SU-DHL-6 (cell line): ENCODE measurements around the gene SEMA4D.

ENCODE experiments used
- EZH2phosphoT487 ChIP-seq: fragments of 200-600 bp; sonication (generic), shearing (Covaris generic); conservative IDR thresholded peaks from 2 replicates; pipeline ENCODE4 v1.6.1; 2018; ENCODE audit warnings: mild to moderate bottlenecking, antibody characterized with exemption, low read length, moderate library complexity, mixed read lengths
- TF ChIP-seq, protein P1 (sequence below): fragments of 200-600 bp; sonication (generic); IDR thresholded peaks from one replicate; pipeline ENCODE4 v1.5.1; 2017; ENCODE audit warnings: antibody characterized with exemption, mild to moderate bottlenecking, low read length, moderate library complexity; ENCODE audit not compliant: insufficient read depth, poor library complexity, severe bottlenecking

- TF ChIP-seq, protein P1, sequence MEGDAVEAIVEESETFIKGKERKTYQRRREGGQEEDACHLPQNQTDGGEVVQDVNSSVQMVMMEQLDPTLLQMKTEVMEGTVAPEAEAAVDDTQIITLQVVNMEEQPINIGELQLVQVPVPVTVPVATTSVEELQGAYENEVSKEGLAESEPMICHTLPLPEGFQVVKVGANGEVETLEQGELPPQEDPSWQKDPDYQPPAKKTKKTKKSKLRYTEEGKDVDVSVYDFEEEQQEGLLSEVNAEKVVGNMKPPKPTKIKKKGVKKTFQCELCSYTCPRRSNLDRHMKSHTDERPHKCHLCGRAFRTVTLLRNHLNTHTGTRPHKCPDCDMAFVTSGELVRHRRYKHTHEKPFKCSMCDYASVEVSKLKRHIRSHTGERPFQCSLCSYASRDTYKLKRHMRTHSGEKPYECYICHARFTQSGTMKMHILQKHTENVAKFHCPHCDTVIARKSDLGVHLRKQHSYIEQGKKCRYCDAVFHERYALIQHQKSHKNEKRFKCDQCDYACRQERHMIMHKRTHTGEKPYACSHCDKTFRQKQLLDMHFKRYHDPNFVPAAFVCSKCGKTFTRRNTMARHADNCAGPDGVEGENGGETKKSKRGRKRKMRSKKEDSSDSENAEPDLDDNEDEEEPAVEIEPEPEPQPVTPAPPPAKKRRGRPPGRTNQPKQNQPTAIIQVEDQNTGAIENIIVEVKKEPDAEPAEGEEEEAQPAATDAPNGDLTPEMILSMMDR, result no peak
- TF ChIP-seq EZH2phosphoT487, result no peak
These were observed 134.6 kb downstream of the SEMA4D start for GRCh38 chr9:89363311-89363670.
